HEK293 (cell line): ENCODE data around the gene U2AF1.
"Not testable (repeated sequence)": the region's sequence is repeated elsewhere in the genome, so short reads cannot be mapped to it uniquely, and the experiment has no call there.

Source experiments
- CTCF ChIA-PET: fragments of 350-600 bp; formaldehyde crosslinking; extraction: SDS; loops from one replicate; lab custom pipeline; 2021; ENCODE audit warnings: antibody characterized with exemption; lab: Yijun Ruan, JAX
- POLR2A ChIA-PET: fragments of 300-600 bp; formaldehyde crosslinking; extraction: SDS; loops from one replicate; lab custom pipeline; 2020; ENCODE audit warnings: antibody characterized with exemption, inconsistent platforms; lab: Yijun Ruan, JAX
- H3K27ac ChIP-seq: fragments of 200-500 bp; sonication (Bioruptor generic); 2 replicates; pipeline ENCODE4 v1.5.1; 2014; ENCODE audit warnings: low read depth, low read length, control low read depth, inconsistent platforms; ENCODE audit errors: extremely low read depth
- H3K36me3 ChIP-seq, 2 experiments: fragments of 200-500 bp in 1 of 2; sonication (Bioruptor generic) in 1 of 2; 1 replicate in 1 of 2; 2 replicates in 1 of 2; pipeline ENCODE4 v1.5.1; 2014 to 2017; ENCODE audit warnings: inconsistent platforms in 2 of 2, low read length in 2 of 2; ENCODE audit not compliant: control insufficient read depth in 2 of 2, insufficient read depth in 1 of 2
- H3K4me1 ChIP-seq: fragments of 200-500 bp; sonication (Bioruptor generic); 2 replicates; pipeline ENCODE4 v1.5.1; 2014; ENCODE audit warnings: mild to moderate bottlenecking, low read length, inconsistent platforms; ENCODE audit not compliant: control insufficient read depth, insufficient read depth
- H3K4me3 ChIP-seq: 2 replicates; pipeline ENCODE4 v1.5.1; 2011; ENCODE audit warnings: low read depth, mild to moderate bottlenecking, control low read depth, low read length, moderate library complexity
- H3K9me3 ChIP-seq: fragments of 200-500 bp; sonication (Bioruptor generic); 2 replicates; pipeline ENCODE4 v1.5.1; 2014; ENCODE audit warnings: low read depth, low read length, inconsistent platforms; ENCODE audit not compliant: control insufficient read depth, insufficient read depth

U2AF1 gene

GRCh38 chr21:43114483-43114882 is 7.1 kb upstream of the U2AF1 start:
- H3K4me3 ChIP-seq, H3K36me3 ChIP-seq, CTCF ChIA-PET, H3K27ac ChIP-seq, POLR2A ChIA-PET, H3K9me3 ChIP-seq, H3K4me1 ChIP-seq: not testable (repeated sequence)

GRCh38 chr21:43109006-43109405 is 1.6 kb upstream of the U2AF1 start:
- H3K27ac ChIP-seq, H3K4me1 ChIP-seq, H3K36me3 ChIP-seq, H3K9me3 ChIP-seq, POLR2A ChIA-PET, H3K4me3 ChIP-seq, CTCF ChIA-PET: not testable (repeated sequence)

DNA sequence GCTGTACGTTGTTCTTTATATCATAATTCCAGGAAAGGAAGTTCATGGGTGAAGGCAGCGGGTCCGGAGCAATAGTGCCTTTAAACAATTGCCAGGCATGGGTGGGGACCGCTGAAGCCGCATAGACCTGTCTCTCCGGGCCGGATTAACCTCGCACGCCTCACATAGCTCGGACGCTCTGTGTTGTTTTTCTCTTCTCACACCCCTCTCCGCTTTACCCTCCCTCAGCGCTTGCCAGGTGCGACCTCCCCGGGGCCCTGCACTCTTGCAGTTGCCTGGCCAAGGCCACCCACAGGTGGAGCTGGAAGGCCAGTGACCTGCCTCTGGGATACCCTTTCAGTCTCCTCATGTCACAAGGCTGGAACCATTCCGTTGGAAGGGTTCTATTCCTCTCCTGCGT is 807 bp upstream of the U2AF1 start:
- POLR2A ChIA-PET, H3K9me3 ChIP-seq, H3K36me3 ChIP-seq, H3K27ac ChIP-seq, CTCF ChIA-PET, H3K4me3 ChIP-seq, H3K4me1 ChIP-seq: not testable (repeated sequence)

DNA sequence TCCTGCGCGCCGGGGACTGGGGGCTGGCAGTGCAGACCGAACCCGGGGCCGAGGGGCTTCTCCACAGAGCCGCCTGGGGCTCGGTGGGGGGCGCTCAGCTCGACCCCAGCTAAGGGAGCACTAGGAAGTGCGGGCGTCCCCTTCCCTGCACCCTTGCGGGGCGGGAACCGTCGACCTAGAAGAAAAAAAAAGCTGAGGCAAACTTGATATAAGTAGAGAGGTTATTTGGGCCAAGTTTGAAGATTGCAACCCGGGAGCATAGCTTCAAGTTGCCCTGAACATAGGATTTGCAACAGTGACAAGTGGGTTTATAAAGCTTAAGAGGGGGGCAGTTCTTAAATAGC is 396 bp upstream of the U2AF1 start:
- H3K27ac ChIP-seq, POLR2A ChIA-PET, H3K36me3 ChIP-seq, H3K4me3 ChIP-seq, H3K4me1 ChIP-seq, H3K9me3 ChIP-seq, CTCF ChIA-PET: not testable (repeated sequence)

GRCh38 chr21:43104642-43105041 is 2.7 kb downstream of the U2AF1 start:
- POLR2A ChIA-PET, CTCF ChIA-PET, H3K27ac ChIP-seq, H3K36me3 ChIP-seq, H3K9me3 ChIP-seq, H3K4me1 ChIP-seq, H3K4me3 ChIP-seq: not testable (repeated sequence)

DNA sequence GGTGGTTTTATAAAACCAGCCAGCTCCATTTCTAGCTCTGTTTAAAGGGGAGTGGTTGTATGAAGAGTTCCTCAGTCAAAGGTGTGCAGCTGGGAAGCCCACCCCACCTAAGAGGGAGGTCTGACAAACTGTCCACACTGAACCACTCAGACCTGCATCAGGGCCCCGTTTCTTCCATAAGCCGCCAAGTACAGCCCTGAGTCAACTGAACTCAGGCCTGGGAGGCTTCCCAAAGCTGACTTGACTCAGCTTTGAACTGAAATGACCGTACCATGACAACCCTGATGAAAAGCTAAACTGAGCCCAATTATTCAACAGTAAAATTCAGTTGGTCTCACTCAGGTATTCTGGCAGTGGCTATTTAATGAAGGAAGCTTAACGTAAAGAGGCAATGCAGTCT is 5.1 kb downstream of the U2AF1 start:
- H3K9me3 ChIP-seq = not testable (repeated sequence)

DNA sequence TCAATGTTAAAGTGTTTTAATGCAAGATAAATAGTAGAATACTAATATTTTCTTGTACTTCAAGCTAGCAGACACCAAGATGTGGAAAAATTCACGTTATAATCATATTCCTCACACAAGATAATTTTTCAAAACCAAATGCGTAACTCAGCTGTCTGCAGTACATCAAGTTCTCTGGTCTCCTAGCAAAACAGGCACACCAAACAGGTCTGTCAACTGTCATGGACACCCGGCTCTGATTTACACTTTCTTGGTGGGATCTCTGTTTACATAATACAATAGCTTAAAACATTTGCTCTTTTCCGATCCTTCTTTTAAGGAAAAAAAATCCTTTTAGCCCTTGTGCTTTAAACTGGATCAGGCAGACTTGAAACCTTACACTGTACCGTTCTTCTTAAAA is 5.7 kb downstream of the U2AF1 start:
- H3K27ac ChIP-seq, H3K4me3 ChIP-seq, H3K36me3 ChIP-seq, H3K9me3 ChIP-seq, POLR2A ChIA-PET, H3K4me1 ChIP-seq, CTCF ChIA-PET: not testable (repeated sequence)

More for the DNA sequence above, 5.1 kb downstream of the U2AF1 start:
- CTCF ChIA-PET, POLR2A ChIA-PET, H3K4me1 ChIP-seq, H3K4me3 ChIP-seq, H3K27ac ChIP-seq, H3K36me3 ChIP-seq: not testable (repeated sequence)

DNA sequence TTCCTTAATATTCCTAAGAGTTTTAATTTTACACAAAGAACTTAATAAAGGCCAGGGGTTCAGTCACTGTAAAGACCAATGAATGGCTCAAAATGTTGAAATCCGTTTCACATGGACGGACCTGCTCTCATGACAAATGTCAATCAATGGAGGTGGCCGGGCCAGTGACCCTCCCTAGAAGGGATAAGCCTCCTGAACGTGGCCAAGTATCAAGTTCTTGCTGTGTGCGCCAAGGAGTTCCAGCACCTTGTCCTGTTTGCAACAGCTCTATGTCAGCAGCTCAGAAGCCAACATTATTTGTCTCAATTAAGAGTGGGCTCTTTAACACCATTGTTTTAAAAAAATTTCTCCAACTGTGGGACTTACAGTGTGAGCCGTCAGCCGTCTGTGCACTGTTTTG is 6.4 kb downstream of the U2AF1 start:
- H3K9me3 ChIP-seq, CTCF ChIA-PET, H3K4me1 ChIP-seq, H3K4me3 ChIP-seq, H3K27ac ChIP-seq, H3K36me3 ChIP-seq, POLR2A ChIA-PET: not testable (repeated sequence)

- H3K9me3 ChIP-seq, CTCF ChIA-PET, H3K4me1 ChIP-seq, POLR2A ChIA-PET, H3K4me3 ChIP-seq, H3K27ac ChIP-seq, H3K36me3 ChIP-seq: not testable (repeated sequence)
Measured at GRCh38 chr21:43091979-43092614, 15.3 kb downstream of the U2AF1 start.

GRCh38 chr21:43090947-43091346 is 16.4 kb downstream of the U2AF1 start:
- H3K4me1 ChIP-seq, H3K9me3 ChIP-seq, POLR2A ChIA-PET, CTCF ChIA-PET, H3K36me3 ChIP-seq, H3K27ac ChIP-seq, H3K4me3 ChIP-seq: not testable (repeated sequence)

DNA sequence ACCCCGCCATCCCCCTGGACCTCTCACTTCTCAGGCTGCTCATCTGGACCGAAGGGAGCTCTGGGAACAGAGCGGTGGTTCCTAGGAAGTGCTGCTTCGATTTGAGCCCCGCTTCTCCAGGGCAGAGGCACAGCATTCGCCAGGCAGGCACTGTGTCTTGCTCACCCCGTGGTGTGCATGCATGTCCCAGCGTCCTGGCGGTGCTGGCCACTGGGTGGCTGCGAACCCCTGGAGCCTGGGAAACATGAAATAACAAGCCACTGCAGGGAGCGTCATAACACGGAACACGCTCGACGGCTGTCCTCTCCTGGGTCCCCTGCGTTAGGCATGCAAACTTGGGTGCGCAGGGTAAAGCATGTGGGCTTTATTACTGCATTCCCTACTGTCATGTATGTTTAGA is 17.9 kb downstream of the U2AF1 start:
- H3K4me3 ChIP-seq, H3K36me3 ChIP-seq, H3K9me3 ChIP-seq, H3K27ac ChIP-seq, CTCF ChIA-PET, H3K4me1 ChIP-seq, POLR2A ChIA-PET: not testable (repeated sequence)
